HUES6 (cell line): ENCODE measurements around the gene TCF21.
"Not testable (repeated sequence)": the region's sequence is repeated elsewhere in the genome, so short reads cannot be mapped to it uniquely, and the experiment has no call there.

Source experiments
- H3K27ac ChIP-seq: 2 replicates; pipeline ENCODE4 v1.7.0; 2013; ENCODE audit warnings: low read depth, mild to moderate bottlenecking, low read length, inconsistent platforms
- H3K27me3 ChIP-seq: 2 replicates; pipeline ENCODE4 v1.6.1; 2013; ENCODE audit warnings: low read length; ENCODE audit not compliant: control insufficient read depth, insufficient read depth
- H3K36me3 ChIP-seq: 2 replicates; pipeline ENCODE4 v1.6.1; 2013; ENCODE audit warnings: low read length; ENCODE audit not compliant: control insufficient read depth, insufficient read depth
- H3K4me1 ChIP-seq: 2 replicates; pipeline ENCODE4 v1.6.1; 2013; ENCODE audit warnings: low read length; ENCODE audit not compliant: control insufficient read depth, insufficient read depth
- H3K4me3 ChIP-seq: 2 replicates; pipeline ENCODE4 v1.5.1; 2013; ENCODE audit warnings: low read depth, low read length
- H3K9ac ChIP-seq: one replicate; pipeline ENCODE4 v1.6.1; 2013; ENCODE audit warnings: mild to moderate bottlenecking, low read length
- H3K9me3 ChIP-seq: 2 replicates; pipeline ENCODE4 v1.6.1; 2013; ENCODE audit warnings: low read depth, low read length; ENCODE audit not compliant: control insufficient read depth, insufficient read depth

Gene TCF21

GRCh38 chr6:133888929-133889556, at the start of gene TCF21:
Gene TCF21 (plus strand): TSS chr6:133889113. CDS start chr6:133889398, 285 bp downstream.
- Histone ChIP-seq H3K9ac (peak within 1 kb of the TSS; percentile 60), H3K27ac (no peak within 1 kb of the TSS), H3K9me3 (no peaks in the 10 kb centered on the region), H3K4me1 (peaks cover 26% of the 10 kb centered on the region), H3K27me3 (peaks cover 91% of the 10 kb centered on the region), H3K4me3 (peak within 1 kb of the TSS; percentile 67), H3K36me3 (no peaks in the 10 kb centered on the region)

GRCh38 chr6:133841176-133841575, 47.7 kb upstream of the TCF21 start:
- Histone ChIP-seq H3K4me3 (no peak overlapping the region), H3K27me3 (no peaks in the 10 kb centered on the region)

GRCh38 chr6:133843098-133843497, 45.8 kb upstream of the TCF21 start:
- no peak overlapping the region for H3K27ac ChIP-seq
- peaks cover 7% of the 10 kb centered on the region for H3K4me1 ChIP-seq
- 0 out of 2 replicates have a peak, but pooled peaks cover 2% of the 10 kb centered on the region for H3K9me3 ChIP-seq
- no peaks in the 10 kb centered on the region for H3K27me3 ChIP-seq
- H3K4me3 ChIP-seq: no peak overlapping the region
- H3K36me3 ChIP-seq: no peaks in the 10 kb centered on the region
- no peak overlapping the region for H3K9ac ChIP-seq

More at GRCh38 chr6:133841176-133841575, 47.7 kb upstream of the TCF21 start:
- Histone ChIP-seq H3K27ac (no peak overlapping the region), H3K9ac (no peak overlapping the region), H3K4me1 (peaks cover 10% of the 10 kb centered on the region), H3K9me3 (no peaks in the 10 kb centered on the region), H3K36me3 (no peaks in the 10 kb centered on the region)

- Histone ChIP-seq H3K27ac (no peak overlapping the region), H3K4me3 (no peak overlapping the region), H3K36me3 (no peaks in the 10 kb centered on the region), H3K4me1 (peaks cover 7% of the 10 kb centered on the region), H3K9ac (no peak overlapping the region), H3K27me3 (no peaks in the 10 kb centered on the region), H3K9me3 (0 out of 2 replicates have a peak, but pooled peaks cover 2% of the 10 kb centered on the region)
Measured at GRCh38 chr6:133844709-133845108, 44.2 kb upstream of the TCF21 start.

- Histone ChIP-seq H3K36me3 (no peaks in the 10 kb centered on the region), H3K4me1 (peaks cover 13% of the 10 kb centered on the region), H3K27ac (no peak overlapping the region), H3K27me3 (peaks cover 47% of the 10 kb centered on the region), H3K9ac (no peak overlapping the region), H3K4me3 (peak overlapping the region; percentile 74), H3K9me3 (no peaks in the 10 kb centered on the region)
Measured at GRCh38 chr6:133854041-133854363, 34.9 kb upstream of the TCF21 start.

- H3K9me3 ChIP-seq: no peaks in the 10 kb centered on the region
- peak overlapping the region; percentile 24 for H3K9ac ChIP-seq
- no peaks in the 10 kb centered on the region for H3K36me3 ChIP-seq
- H3K4me3 ChIP-seq: peak overlapping the region; percentile 74
- H3K27ac ChIP-seq: no peak overlapping the region
- H3K4me1 ChIP-seq: peaks cover 13% of the 10 kb centered on the region
- H3K27me3 ChIP-seq: peaks cover 47% of the 10 kb centered on the region
Measured at GRCh38 chr6:133854364-133855275, 34.3 kb upstream of the TCF21 start.

- Histone ChIP-seq H3K36me3 (no peaks in the 10 kb centered on the region), H3K27ac (no peak overlapping the region), H3K9ac (no peak overlapping the region), H3K9me3 (no peaks in the 10 kb centered on the region), H3K27me3 (peaks cover 47% of the 10 kb centered on the region), H3K4me1 (peaks cover 13% of the 10 kb centered on the region), H3K4me3 (peak overlapping the region; percentile 74)
Measured at GRCh38 chr6:133855276-133855990, 33.5 kb upstream of the TCF21 start.

GRCh38 chr6:133855991-133856370, 32.9 kb upstream of the TCF21 start:
- H3K4me1 ChIP-seq: peaks cover 13% of the 10 kb centered on the region
- no peak overlapping the region for H3K4me3 ChIP-seq
- no peaks in the 10 kb centered on the region for H3K36me3 ChIP-seq
- no peak overlapping the region for H3K9ac ChIP-seq
- peaks cover 47% of the 10 kb centered on the region for H3K27me3 ChIP-seq
- H3K9me3 ChIP-seq: no peaks in the 10 kb centered on the region
- no peak overlapping the region for H3K27ac ChIP-seq

- Histone ChIP-seq H3K9ac (no peak overlapping the region), H3K27me3 (peaks cover 47% of the 10 kb centered on the region), H3K9me3 (no peaks in the 10 kb centered on the region), H3K36me3 (no peaks in the 10 kb centered on the region), H3K27ac (no peak overlapping the region), H3K4me3 (no peak overlapping the region), H3K4me1 (peaks cover 13% of the 10 kb centered on the region)
Measured at GRCh38 chr6:133856911-133857310, 32.0 kb upstream of the TCF21 start.

GRCh38 chr6:133857696-133858095, 31.2 kb upstream of the TCF21 start:
- no peaks in the 10 kb centered on the region for H3K36me3 ChIP-seq
- peaks cover 43% of the 10 kb centered on the region for H3K27me3 ChIP-seq
- no peak overlapping the region for H3K9ac ChIP-seq
- peaks cover 13% of the 10 kb centered on the region for H3K4me1 ChIP-seq
- H3K27ac ChIP-seq: no peak overlapping the region
- H3K9me3 ChIP-seq: peaks cover 2% of the 10 kb centered on the region
- no peak overlapping the region for H3K4me3 ChIP-seq

GRCh38 chr6:133861337-133861736, 27.6 kb upstream of the TCF21 start:
- not testable (repeated sequence) for H3K27ac ChIP-seq, H3K36me3 ChIP-seq, H3K9ac ChIP-seq, H3K4me3 ChIP-seq, H3K27me3 ChIP-seq, H3K4me1 ChIP-seq
- H3K9me3 ChIP-seq: peaks cover 13% of the 10 kb centered on the region
